Measurements from ENCODE around the gene TNIP3. TPM values are rescaled to one million over a fixed set of nuclear protein-coding genes. Genes with fewer than 3 reads are reported as not detected.

TNIP3 gene
- total and polyA plus RNA-seq, 9 donors = 0.05 to 0.60 (median 0.15) TPM; not detected in 4

DNA sequence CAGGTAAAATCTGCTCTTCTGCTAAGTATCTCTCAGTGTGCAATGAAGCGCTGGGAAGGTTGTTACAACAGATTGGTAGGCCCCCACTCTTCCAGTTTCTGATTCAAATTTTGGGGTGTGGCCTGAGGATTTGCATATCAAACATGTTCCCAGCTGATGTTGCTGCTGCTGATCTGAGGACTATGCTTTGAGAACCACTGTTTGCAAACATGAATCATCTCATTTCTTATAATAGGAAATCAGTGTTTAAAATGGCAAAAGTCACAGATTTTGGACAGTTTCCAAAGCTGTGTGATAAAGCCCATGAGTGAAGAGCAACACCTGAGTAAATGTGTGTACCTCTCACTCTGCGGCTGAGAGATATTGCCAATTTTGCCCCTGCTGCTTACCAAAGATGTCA is 55.6 kb downstream of the TNIP3 start:
- no peaks in the 10 kb centered on the region for H3K9me3 ChIP-seq
- H3K4me3 ChIP-seq = no peak overlapping the region
- H3K27me3 ChIP-seq = no peaks in the 10 kb centered on the region
- intact Hi-C loops (cut with DNase I) = loop anchor here in 2 of 4 donors (10.0 kb wide), 2 partner anchors 944 to 954 kb away; no protein-coding TSS in a partner anchor
- H3K4me1 ChIP-seq (ENCODE audit: insufficient read depth) = no peaks in the 10 kb centered on the region
- no peaks in the 10 kb centered on the region for H3K36me3 ChIP-seq
- DNase-seq = no peak
- no peak overlapping the region for H3K27ac ChIP-seq
- TF ChIP-seq CTCF (IDR thresholded peaks at IDR 0.05) = no peak
- TF ChIP-seq EP300 (IDR thresholded peaks at IDR 0.05) = no peak
- no peak for TF ChIP-seq POLR2A (IDR thresholded peaks at IDR 0.05)
- WGBS, 3 donors = 90 to 95% (median 90%) methylated on average over 2 of the region's 2 CpGs

DNA sequence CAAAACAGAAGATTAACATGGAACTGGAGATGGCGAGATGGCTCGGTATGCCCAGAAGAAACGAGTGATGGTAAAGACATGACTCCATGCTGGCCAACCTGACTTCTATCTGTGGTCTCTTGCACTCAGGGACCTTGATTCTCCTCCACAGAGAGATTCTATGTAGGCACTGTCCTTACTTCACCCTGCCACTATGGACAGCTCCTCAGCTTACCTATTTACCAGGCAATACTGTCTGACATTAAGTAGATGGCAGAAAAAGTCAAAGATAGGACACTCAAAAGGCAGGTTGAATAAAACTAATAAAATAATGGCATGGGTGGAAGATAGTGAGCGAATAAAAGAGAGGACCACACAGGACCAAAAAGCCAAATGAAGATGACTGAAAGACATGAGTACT is 56.6 kb downstream of the TNIP3 start:
- Histone ChIP-seq H3K27me3 (no peaks in the 10 kb centered on the region), H3K27ac (no peak overlapping the region), H3K36me3 (no peaks in the 10 kb centered on the region), H3K9me3 (no peaks in the 10 kb centered on the region), H3K4me3 (no peak overlapping the region), H3K4me1 (ENCODE audit: insufficient read depth) (no peaks in the 10 kb centered on the region)
- intact Hi-C loops (cut with DNase I) = loop anchor here in 2 of 4 donors (10.0 kb wide), 2 partner anchors 943 to 953 kb away; no protein-coding TSS in a partner anchor
- TF ChIP-seq CTCF (IDR thresholded peaks at IDR 0.05) = no peak
- 94 to 96% (median 96%) methylated on average over 4 of the region's 4 CpGs for WGBS, 3 donors
- no peak for DNase-seq

DNA sequence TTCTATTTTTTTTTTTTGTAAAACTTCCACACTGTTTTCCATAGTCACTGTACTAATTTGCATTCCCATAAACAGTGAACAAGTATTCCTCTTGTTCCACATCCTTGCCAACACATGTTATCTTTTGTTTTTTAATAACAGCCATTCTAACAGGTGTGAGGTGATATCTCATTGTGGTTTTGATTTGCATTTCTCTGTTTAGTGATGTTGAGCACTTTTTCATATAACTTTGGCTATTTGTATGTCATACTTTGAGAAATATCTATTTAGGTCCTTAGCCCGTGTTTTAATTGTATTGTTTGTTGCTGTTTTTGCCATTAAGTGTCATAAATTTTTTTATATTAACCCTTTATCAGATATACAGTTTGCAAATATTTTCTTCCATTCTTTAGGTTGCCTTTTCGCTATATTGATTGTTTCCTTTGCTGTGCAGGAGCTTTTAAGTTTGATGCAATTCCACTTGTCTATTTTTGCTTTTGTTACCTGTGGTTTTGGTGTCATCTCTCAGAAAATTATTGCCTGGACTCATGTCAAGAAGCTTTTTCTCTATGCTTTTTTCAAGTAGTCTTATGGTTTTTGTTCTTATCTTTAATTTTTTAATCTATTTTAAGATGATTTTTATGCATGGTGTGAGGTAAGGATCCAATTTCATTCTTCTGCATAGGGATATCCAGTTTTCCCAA is 63.9 kb downstream of the TNIP3 start:
- WGBS, 3 donors = 73 to 79% (median 74%) methylated on average over 2 of the region's 2 CpGs
- no peaks in the 10 kb centered on the region for H3K27me3 ChIP-seq
- no peak for TF ChIP-seq EP300 (IDR thresholded peaks at IDR 0.05)
- no peak for TF ChIP-seq POLR2A (IDR thresholded peaks at IDR 0.05)
- no peak for TF ChIP-seq CTCF (IDR thresholded peaks at IDR 0.05)
- DNase-seq = no peak
- no peaks in the 10 kb centered on the region for H3K36me3 ChIP-seq
- H3K4me1 ChIP-seq (ENCODE audit: insufficient read depth) = no peaks in the 10 kb centered on the region
- H3K4me3 ChIP-seq = no peak overlapping the region
- no peak overlapping the region for H3K27ac ChIP-seq
- intact Hi-C loops (cut with DNase I) = loop anchor here in 2 of 4 donors (10.0 kb wide), 2 partner anchors 935 to 945 kb away; no protein-coding TSS in a partner anchor
- H3K9me3 ChIP-seq = no peaks in the 10 kb centered on the region

GRCh38 chr4:121098266-121098665 is 65.9 kb downstream of the TNIP3 start:
- intact Hi-C loops (cut with DNase I) = loop anchor here in 2 of 4 donors (5.0 to 10.0 kb wide), 2 partner anchors 383 to 941 kb away; no protein-coding TSS in a partner anchor
- Histone ChIP-seq H3K9me3 (no peaks in the 10 kb centered on the region), H3K27me3 (no peaks in the 10 kb centered on the region), H3K27ac (no peak overlapping the region), H3K4me3 (no peak overlapping the region), H3K4me1 (ENCODE audit: insufficient read depth) (no peaks in the 10 kb centered on the region), H3K36me3 (no peaks in the 10 kb centered on the region)
- TF ChIP-seq CTCF (IDR thresholded peaks at IDR 0.05) = no peak
- 75 to 83% (median 78%) methylated on average over 2 of the region's 2 CpGs for WGBS, 3 donors
- DNase-seq = no peak

Measured in ovary (tissue), 9 donors.